GM21360 (cell line): ENCODE data around the gene ANKRD44.
"Not testable (repeated sequence)": the region's sequence is repeated elsewhere in the genome, so short reads cannot be mapped to it uniquely, and the experiment has no call there.

Source experiments
- ATAC-seq: cut with Tn5 transposase; IDR thresholded peaks from one replicate; pipeline ENCODE4 v1.9.1; 2021; ENCODE audit warnings: mild to moderate bottlenecking, moderate library complexity; ENCODE audit not compliant: unreplicated experiment

ANKRD44 gene

GRCh38 chr2:197294260-197294659, 16.3 kb downstream of the ANKRD44 start:
- peak; percentile 41 for ATAC-seq

GRCh38 chr2:197293252-197294007, 17.1 kb downstream of the ANKRD44 start:
- ATAC-seq = peak; percentile 30

GRCh38 chr2:197292619-197293018, 18.0 kb downstream of the ANKRD44 start:
- no peak for ATAC-seq

GRCh38 chr2:197287596-197287932, 23.0 kb downstream of the ANKRD44 start:
- ATAC-seq = not testable (repeated sequence)

GRCh38 chr2:197286805-197287595, 23.6 kb downstream of the ANKRD44 start:
- ATAC-seq = peak; percentile 93

GRCh38 chr2:197285361-197285760, 25.2 kb downstream of the ANKRD44 start:
- ATAC-seq = no peak

- ATAC-seq = no peak
Observed at GRCh38 chr2:197284956-197285355, 25.6 kb downstream of the ANKRD44 start.

- ATAC-seq = no peak
Observed at GRCh38 chr2:197281421-197281820, 29.2 kb downstream of the ANKRD44 start.

GRCh38 chr2:197280015-197280702, 30.4 kb downstream of the ANKRD44 start:
- ATAC-seq = no peak

- no peak for ATAC-seq
Observed at GRCh38 chr2:197278799-197279763, 31.5 kb downstream of the ANKRD44 start.

GRCh38 chr2:197277794-197278193, 32.8 kb downstream of the ANKRD44 start:
- no peak for ATAC-seq

- ATAC-seq = no peak
Observed at GRCh38 chr2:197276156-197276555, 34.4 kb downstream of the ANKRD44 start.

GRCh38 chr2:197274937-197275336, 35.6 kb downstream of the ANKRD44 start:
- no peak for ATAC-seq

- ATAC-seq = no peak
Observed at GRCh38 chr2:197274349-197274748, 36.2 kb downstream of the ANKRD44 start.

- ATAC-seq = no peak
Observed at GRCh38 chr2:197273485-197273884, 37.1 kb downstream of the ANKRD44 start.

GRCh38 chr2:197270601-197271000, 40.0 kb downstream of the ANKRD44 start:
- no peak for ATAC-seq

- no peak for ATAC-seq
Observed at GRCh38 chr2:197269815-197270214, 40.8 kb downstream of the ANKRD44 start.

GRCh38 chr2:197268786-197269584, 41.6 kb downstream of the ANKRD44 start:
- no peak for ATAC-seq

GRCh38 chr2:197266477-197266876, 44.1 kb downstream of the ANKRD44 start:
- ATAC-seq = no peak

GRCh38 chr2:197265924-197266323, 44.7 kb downstream of the ANKRD44 start:
- no peak for ATAC-seq
